COR-L47 (cell line): ENCODE results near the gene ZNF273.

Experiments
- DNase-seq: peaks from one replicate; lab custom pipeline; 2025; lab: John Stamatoyannopoulos, UW

Gene ZNF273

DNA sequence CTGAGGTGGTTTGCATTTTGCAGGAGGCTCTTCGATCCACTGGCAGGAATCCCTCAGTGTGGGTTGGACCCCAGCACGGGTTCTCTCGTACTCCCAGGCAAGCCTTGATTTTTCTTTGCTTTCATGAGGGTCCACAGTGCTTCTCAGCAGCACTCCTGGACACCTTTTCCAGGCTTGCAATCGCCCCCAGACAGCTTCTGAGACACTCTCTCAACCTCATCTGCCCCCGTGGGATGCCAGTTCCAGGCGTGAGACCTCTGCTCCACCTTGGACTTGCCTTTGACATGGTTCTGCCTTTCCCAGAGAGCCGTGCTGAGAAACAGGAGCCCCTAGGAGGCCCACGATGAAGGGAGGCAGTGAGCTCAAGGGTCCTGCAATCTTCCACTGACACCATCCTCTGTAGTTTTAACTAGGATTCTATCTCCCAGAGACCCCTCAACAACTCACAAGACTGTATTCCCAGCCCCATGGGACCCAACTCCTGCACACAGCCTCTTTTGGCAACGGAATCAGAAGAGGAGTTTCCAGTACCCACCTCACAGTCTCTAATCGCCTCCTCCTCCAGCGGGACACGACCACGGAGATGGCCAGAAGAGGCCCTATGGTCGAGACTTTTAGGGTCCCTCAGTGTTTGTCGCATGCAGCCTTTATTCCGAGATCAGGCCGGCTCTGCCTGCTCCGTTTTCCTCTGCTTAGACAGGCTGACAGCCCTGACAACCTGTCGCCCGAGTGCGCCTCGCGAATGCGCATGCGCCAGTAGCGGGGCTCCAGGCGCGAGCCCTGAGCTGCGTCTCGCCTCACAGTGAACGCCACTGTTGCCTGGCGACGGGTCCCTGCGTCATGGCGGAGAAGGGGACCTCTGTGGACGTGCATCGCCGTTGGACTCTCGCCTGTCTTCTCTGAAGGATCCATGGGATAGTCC is 26.0 kb upstream of the ZNF273 start:
- DNase-seq = no peak

DNA sequence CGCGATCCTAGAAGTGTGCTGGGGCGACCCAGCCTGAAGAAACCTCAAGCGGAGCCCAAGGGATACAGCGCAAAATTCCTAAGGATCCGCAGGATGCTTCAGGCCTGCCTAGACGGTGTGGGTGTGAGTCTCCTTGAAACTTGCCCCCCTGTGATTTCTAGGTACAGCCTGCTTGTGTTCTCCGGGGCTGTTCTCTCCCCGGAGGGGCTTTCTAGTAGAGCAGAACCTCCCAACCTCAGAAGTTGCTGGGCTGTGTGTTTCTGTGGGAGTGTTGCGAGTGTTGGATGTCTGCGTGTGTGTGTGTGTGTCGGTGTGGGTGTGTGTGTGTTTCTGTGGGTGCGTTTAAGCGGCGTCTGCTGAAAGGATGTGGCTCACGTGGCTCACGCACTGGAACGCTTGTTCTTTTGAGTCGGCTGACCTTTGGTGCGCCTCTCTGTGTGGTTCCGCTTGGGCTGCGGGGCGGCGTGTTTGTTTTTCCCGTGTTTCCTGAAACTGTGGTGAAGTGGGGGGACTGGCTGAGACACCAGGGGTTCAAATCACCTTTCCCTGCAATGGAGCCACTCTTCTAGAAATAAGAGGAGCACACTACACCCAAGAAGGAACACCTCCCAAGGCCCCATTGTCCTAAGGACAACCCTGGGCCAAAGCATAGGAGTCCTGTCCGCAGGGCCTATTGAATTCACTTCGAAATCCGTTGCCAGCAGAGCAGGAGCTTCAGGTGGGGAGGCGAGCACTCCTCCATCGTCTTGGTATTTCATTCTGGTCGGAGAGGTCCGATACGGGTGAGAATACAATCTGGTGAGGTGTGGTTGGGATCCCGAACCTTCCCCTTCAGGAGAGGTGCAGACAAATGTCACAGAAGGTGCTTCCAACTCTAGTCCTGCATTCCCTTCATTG is 25.1 kb upstream of the ZNF273 start:
- DNase-seq = no peak

DNA sequence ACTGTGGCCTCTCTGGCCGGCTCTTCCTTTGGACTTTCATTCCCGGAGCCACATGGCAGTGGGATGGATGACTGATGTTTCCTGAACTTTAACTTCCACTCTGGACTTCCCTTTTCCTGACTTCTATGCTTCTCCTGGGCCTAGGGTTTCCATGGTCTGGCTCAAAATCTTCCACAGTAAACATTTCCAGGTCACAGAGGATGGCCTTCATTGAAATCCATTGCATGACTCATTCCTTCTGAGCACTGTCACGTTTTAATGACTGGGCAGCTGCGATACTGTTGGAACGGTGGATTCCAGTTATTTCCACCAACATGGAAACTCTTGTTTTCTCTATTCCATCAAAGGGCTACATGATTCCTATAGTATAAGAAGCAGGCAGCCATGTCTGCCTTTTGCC is 24.4 kb upstream of the ZNF273 start:
- DNase-seq = no peak

DNA sequence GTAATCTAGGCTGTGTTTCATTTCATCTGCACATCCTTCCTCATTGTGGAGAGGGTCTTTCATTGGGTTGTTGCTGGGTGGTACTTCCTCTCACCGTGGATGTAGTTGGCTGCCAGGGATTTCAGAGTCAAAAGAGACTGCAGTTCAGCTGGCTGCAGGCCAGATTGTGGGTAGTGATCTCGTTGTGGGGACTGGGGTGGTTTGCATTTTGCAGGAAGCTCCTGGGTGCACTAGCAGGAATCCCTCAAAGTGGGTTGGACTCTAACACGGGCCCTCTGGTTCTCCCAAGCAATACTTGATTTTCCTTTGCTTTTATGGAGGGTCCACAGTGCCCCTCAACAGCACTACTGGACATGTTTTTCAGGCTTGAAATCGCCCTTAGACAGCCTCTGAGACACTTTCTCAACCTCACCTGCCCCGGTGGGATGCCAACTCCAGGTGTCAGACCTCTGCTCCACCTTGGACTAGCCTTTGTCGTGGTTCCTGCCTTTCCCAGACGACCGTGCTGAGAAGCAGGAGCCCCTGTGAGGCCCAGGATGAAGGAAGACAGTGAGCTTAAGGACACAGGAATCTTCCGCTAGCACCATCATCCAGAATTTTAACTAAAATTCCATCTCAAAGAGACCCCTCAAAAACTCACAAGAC is 23.9 kb upstream of the ZNF273 start:
- DNase-seq = no peak

DNA sequence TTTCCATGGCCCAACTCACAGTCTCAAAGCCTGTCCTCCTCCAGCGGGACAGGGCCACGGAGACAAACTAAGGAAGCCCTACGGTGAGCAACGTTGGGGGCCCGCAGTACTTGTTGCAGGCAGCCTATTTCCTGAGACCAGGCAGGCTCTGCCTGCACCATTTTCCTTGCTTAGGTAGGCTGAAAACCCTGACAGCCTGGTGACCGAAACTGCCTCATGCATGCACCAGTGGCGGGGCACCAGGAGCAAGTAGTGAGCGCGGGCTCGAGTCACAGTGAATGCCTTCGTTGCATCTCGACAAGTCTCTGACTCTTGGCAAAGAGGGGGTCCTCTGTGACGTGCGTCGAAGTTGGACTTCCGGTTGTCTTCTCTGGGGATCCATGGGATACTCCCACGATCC is 23.3 kb upstream of the ZNF273 start:
- DNase-seq = no peak

DNA sequence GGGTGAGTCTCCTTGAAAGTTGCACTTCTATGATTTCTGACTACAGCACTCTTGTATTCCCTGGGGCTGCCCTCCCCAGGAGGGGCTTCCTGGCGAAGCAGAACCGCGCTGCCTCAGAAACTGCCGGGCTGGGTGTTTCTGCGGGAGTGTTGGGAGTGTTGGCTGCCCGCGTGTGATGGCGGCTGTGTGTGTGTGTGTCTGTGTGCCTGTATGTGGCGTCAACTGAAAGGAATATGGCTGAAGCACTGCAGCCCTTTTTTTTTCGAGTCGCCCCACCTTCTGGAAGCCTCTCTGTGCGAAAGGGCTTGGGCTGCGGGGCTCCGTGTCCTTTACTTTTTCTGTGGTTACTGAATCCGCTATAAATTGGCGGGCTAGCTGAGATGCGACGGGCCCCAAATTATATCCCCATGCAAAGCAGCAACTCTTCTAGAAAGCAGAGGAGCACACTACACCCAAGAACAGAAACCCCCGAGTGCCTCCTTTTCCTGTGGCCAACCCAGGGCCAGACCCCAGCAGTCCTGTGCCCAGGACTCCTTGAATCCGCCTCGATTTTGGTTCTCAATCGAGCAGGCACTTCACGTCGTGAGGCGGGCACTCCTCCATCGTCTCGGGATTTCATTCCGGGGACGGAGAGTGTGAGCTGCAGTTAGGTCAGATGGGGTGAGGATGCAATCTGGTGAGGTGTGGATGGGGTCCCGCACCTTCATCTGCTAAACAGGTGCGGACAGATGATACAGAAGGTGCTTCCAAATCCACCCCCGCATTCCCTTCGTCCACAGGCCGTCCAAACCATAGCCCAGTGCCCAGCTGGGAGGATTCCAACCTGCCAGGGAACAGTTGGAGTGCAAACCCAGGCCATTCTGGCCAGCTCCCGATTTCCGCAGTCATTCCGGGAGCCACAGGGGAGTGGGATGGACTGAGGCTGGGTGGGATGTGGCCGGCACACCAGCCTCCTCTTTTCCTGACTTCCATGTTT is 22.5 kb upstream of the ZNF273 start:
- DNase-seq = no peak

DNA sequence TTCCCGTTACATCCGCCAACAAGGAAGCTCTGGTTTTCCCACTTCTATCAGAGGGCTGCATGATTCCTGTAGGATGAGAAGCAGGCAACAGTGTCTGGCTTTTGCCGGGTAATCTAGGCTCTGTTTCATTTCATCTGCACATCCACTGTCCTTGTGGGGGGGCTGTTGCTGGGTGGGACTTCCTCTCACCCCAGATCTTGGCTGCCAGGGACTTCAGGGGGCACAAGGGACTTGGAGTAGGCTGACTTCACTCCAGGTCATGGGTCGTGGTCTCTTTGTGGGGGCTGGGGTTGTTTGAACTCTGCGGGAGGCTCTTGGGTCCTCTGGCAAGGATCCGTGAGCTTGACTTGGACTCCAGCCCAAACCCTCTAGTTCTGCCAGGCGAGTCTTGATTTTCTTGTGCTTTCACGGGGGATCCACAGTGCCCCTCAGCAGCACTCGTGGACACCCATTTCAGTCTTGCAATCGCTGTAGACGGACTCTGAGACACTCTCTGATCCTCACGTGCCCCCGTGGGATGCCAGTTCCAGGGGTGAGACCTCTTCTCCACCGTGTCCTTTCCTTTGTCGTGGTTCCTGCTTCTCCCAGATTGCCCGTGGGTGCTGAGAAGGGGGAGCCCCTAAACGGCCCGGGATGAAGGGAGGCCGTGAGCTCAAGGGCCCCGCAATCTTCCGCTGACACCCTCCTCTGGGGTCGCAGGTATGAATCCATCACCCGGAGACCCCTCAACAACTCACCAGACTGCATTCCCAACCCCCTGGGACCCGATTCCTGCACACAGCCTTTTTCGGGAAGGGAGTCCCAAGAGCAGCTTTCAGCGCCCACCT is 21.4 kb upstream of the ZNF273 start:
- no peak for DNase-seq

DNA sequence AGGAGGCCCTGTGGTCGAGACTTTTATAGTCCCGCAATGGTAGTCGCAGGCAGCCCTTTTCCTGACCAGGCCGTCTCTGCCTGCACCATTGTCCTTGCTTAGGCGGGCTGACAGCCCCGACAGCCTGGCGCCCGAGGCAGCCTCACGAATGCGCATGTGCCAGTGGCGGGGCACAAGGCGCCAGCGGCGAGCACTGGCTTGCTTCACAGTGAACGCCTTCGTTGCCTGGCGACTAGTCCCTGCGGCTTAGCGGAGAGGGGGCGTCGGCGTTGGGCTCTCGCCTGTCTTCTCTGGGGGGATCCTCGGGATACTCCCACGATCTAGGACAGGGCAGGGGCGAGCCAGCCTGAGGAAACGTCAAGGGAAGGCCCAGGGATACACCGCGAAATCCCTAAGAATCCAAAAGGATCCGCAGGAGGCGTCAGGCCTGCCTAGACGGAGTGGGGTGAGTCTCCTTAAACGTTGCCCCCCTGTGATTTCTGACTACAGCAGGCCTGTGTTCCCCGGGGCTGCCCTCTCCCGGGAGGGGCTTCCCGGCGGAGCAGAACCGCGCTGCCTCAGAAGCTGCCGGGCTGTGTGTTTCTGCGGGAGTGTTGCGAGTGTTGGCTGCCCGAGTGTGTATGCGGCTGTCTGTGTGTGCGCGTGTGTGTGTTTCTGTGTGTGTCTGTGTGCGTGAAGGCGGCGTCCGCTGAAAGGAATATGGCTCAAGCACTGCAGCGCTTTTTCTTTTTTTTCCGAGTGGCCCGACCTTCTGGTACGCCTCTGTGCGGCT is 20.5 kb upstream of the ZNF273 start:
- no peak for DNase-seq

DNA sequence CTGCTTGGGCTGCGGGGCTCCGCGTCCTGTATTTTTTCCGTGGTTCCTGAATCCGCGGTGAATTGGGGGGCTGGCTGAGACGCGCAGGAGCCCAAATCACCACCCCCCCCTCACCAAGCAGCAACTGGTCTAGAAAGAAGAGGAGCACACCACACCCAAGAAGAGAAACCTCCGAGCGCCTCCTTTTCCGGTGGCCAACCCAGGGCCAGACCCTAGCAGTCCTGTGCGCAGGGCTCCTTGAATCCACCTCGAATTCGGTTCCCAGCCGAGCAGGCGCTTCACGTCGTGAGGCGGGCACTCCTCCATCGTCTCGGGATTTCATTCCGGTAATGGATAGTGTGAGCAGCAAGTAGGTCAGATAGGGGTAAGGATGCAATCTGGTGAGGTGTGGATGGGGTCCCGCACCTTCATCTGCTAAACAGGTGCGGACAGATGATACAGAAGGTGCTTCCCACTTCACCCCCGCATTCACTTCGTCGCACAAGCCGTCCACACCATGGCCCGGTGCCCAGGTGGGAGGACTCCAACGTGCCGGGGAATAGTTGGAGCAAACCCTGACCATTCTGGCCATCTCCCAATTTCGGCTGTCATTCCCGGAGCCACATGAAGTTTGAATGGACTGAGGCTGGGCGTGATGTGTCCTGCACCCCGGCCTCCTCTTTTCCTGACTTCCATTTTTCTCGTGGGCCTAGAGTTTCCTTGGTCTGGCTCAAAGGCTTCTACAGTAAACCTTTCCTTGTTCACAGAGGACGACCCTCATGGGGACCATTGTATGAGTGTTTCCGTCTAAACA is 19.8 kb upstream of the ZNF273 start:
- no peak for DNase-seq

DNA sequence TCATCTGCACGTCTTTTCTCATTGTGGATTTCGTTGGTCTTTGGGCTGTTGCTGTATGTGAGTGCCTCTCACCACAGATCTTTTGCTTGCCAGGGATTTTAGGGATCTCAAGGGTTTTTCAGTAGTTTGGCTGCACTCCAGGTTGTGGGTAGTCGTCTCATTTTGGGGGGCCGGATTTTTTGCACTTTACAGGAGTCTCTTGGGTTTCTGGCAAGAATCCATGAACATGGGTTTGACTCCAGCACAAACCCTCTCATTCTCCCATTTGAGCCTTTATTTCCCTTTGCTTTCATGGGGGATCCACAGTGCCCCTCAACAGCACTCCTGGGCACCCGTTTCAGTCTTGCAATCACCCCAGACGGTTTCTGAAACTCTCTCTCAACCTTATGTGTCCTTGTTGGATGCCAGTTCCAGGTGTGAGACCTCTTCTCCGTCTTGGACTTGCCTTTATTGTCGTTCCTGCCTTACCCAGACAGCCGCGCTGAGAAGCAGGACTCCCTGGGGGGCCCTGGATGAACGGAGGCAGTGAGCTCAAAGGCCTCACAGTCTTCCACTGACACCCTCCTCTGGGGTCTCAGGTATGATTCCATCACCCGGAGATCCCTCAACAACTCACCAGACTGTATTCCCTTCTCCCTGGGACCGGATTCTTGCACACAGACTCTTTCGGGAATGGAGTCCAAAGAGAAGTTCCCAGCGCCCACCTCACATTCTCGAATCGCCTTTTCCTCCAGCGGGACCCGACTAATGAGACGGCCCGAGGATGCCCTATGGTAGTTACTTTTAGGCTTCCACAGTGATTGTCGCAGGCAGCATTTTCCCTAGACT is 18.8 kb upstream of the ZNF273 start:
- DNase-seq = no peak

DNA sequence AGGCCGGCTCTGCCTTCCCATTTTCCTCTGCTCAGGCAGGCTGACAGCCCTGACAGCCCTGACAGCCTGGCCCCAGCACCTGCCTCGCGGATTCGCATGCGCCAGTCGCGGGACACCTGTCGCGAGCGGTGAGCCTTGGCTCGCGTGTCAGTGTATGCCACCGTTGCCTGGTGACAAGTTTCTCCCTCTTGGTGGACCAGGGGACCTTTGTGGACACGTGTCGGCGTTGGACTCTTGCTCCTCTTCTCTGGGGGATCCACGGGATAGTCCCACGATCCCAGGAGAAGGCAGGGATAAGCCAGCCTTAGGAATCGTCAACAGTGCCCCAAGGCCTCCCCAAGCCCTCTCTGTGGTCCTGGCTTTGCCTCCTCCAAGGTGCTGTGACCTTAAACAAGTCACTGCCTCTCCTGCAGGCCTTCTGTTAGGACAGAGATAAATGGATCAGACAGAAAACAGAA is 18.1 kb upstream of the ZNF273 start:
- no peak for DNase-seq

DNA sequence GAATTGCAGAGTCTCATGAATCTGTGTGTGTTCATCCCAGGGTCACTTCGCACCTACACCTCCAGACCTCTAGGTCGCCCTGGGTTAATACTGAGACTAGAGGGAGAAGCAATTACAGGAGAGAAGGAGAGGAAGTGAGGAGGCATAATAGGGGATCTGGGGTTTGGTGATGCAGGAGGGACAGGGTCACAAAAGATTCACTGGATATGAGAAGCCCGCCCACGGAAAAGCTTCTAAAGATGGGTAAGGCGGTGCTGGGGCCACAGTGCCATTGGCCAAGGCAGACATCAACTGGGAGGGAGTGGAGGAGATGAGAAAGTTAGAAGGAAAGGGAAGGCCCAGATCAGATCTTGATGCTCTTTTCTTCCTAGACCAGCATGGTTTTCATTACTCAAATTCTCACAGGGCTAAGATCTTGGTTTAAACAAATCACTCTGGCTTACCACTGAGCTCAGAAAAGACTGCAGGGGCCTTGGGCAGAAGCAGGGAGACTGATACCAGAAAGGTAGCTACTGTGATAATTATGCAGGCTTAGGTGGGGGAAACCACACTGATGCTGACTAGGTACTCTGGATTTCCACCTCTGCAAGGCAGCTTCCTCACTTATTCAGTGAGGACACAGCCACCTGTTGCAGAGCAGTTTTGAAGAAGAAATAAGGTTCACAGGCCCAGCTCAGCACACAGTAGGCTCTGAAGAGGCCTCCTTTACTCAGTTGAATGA is 17.4 kb upstream of the ZNF273 start:
- no peak for DNase-seq

DNA sequence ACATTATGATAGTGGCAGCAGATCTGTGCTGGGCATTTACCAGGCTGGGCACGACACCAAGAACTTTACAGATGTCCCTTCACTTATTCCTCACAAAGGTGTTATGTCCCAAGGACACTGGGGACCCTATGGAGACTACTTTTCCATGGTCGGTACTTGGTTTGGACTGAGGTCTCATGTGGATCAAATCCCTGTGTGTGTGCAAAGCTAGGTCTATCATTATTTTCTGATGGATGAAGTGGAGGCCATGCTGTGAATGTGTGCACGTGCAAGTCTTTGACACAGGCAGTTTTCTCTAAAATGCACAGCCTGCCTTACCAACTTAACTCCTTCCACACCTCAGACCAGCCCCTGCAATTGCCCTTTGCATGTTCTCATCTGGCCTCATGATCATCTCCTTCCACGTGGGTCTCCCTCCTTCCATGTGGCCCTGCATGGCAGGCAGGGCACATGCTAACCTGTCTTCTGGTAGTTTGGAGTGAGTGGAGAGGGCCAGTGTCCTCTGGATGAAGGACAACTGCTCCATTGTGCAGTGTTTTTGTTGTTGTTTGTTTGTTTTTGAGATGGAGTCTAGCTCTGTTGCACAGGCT is 16.0 kb upstream of the ZNF273 start:
- no peak for DNase-seq

DNA sequence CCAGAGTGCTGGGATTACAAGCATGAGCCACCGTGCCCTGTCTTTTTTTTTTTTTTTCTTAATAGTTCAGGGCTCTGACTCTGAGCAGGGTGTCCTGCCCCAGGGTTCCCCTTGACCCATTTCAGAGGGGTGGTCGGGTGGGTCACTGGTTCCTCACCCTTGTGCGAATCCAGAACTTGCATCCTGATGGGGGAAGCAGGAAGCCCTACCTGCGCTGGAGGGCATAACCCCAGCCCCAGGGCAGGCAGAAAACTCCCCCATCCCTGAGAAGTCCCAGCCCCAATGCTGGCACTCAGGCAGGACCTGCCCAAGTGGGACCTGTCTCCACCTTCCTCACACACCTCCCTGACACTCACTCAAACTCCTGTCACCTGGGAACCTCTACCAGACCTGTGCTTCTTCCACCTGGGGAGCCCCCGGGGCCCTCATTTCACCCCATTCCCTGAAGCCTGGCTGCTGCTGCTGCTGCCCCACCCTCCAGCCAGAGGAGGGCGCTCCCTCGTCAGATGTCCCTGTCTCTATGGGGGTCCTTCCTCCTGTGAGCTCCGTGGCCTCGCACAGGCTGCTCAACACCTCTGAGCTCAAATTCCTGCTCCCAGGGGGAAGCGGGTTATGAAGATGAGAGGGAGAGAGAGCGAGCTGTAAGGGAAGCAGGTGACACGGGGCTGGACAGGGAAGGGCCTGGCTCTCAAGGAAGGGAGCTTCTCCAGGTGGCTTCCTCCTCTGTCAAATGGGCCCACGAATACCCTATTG is 15.1 kb upstream of the ZNF273 start:
- DNase-seq = no peak

DNA sequence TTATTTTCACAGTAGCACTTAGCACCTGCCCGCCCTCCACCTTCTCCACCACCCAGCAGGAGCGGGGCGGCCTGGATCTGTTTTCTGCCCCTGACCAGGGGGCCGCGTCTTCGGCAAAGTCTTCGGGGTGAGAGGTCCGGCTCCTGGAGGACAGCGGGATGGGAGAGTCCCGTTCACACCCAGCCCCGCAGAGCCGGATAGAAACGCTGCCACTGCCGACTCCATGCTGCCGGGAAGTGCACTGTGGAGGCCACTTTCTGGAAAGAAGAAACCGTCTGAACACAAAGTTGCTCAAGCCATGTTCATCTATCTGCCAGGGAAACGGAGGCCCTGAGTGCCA is 14.5 kb upstream of the ZNF273 start:
- no peak for DNase-seq
